ENCODE results near the gene CASKIN1. TPM values are rescaled to one million over a fixed set of nuclear protein-coding genes. Genes with fewer than 3 reads are reported as not detected.
A peak's percentile ranks its signal among the peaks of the same experiment; 100 is the strongest.
"Not testable (repeated sequence)": the region's sequence is repeated elsewhere in the genome, so short reads cannot be mapped to it uniquely, and the experiment has no call there.

Gene CASKIN1
- total RNA-seq, 1 donor, result not detected

DNA sequence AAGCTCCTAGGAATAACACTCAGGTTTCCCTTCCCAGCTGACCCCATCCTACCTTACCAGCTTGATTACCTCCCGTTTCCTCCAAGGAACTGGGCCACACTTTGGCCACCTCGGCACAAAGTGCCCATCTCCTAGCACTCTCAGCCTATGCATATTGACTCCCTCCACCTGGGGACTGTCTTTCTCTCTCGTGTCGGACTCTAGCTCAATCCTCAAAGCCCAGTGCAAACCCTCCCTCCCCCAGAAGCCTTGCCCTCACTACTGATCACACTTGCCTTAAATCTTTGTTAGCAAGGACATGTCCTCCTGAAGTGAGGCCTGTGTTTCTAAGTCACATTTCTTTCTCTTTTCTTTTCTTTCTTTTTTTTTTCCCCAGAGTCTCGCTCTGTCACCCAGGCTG, 50.6 kb downstream of the CASKIN1 start:
- H3K9me3 ChIP-seq (ENCODE audit: low read depth, low read length), result no peaks in the 10 kb centered on the region
- peaks cover 30% of the 10 kb centered on the region for H3K4me1 ChIP-seq (ENCODE audit: insufficient read depth, low read length)
- peaks cover 6% of the 10 kb centered on the region for H3K27me3 ChIP-seq (ENCODE audit: insufficient read depth, low read length)
- H3K4me3 ChIP-seq (ENCODE audit: low read length), result no peak overlapping the region

DNA sequence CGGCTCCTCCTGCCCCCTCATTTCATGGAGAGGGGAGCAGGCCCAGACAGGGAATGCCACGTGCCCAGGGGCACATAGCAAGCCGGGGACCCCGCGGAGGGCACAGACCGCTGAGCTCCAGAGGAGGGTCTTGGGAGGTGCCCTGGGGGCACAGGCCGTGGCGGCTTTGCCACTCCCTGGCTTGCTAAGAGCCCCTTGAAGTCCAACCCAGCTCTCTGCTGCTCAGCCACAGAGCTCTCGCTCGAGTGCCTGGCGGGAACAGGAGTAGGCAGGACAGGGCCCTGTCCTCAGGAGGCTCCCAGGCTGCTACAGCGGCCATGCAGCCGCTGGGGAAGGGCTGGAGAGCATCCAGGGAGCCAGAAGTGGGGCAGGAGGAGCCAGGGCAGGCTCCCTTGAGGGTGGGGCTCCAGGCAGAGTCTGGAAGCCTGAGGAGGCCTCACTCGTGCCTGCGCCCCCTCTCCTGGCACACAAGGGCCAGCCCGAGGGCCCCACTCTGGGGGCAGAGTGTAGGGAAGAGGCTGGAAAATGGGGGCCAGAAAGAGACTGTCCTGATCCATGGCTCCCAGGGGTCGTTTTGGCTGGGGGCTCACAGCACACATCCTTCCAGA, 52.4 kb downstream of the CASKIN1 start:
- H3K4me3 ChIP-seq (ENCODE audit: low read length), result no peak overlapping the region
- peaks cover 16% of the 10 kb centered on the region for H3K4me1 ChIP-seq (ENCODE audit: insufficient read depth, low read length)
- peaks cover under 1% of the 10 kb centered on the region for H3K27me3 ChIP-seq (ENCODE audit: insufficient read depth, low read length)
- H3K9me3 ChIP-seq (ENCODE audit: low read depth, low read length), result no peaks in the 10 kb centered on the region

GRCh38 chr16:2142942-2143877, 53.2 kb downstream of the CASKIN1 start:
- Histone ChIP-seq H3K4me3 (ENCODE audit: low read length) (no peak overlapping the region), H3K4me1 (ENCODE audit: insufficient read depth, low read length) (peaks cover 11% of the 10 kb centered on the region), H3K9me3 (ENCODE audit: low read depth, low read length) (no peaks in the 10 kb centered on the region), H3K27me3 (ENCODE audit: insufficient read depth, low read length) (no peaks in the 10 kb centered on the region)

- not testable (repeated sequence) for H3K27me3 ChIP-seq (ENCODE audit: insufficient read depth, low read length); H3K4me1 ChIP-seq (ENCODE audit: insufficient read depth, low read length); H3K9me3 ChIP-seq (ENCODE audit: low read depth, low read length)
- peak within 1 kb of the TSS; percentile 26 for H3K4me3 ChIP-seq (ENCODE audit: low read length)
Measured at GRCh38 chr16:2135770-2136490, 60.5 kb downstream of the CASKIN1 start, which contains the start of gene PKD1. Gene PKD1 (minus strand): TSS chr16:2135898. CDS start chr16:2135689, 209 bp downstream.

GRCh38 chr16:2135071-2135470, 61.3 kb downstream of the CASKIN1 start:
- H3K9me3 ChIP-seq (ENCODE audit: low read depth, low read length); H3K4me1 ChIP-seq (ENCODE audit: insufficient read depth, low read length); H3K27me3 ChIP-seq (ENCODE audit: insufficient read depth, low read length): not testable (repeated sequence)
- H3K4me3 ChIP-seq (ENCODE audit: low read length), result peak overlapping the region; percentile 16

GRCh38 chr16:2133797-2134196, 62.6 kb downstream of the CASKIN1 start:
- not testable (repeated sequence) for H3K4me3 ChIP-seq (ENCODE audit: low read length); H3K4me1 ChIP-seq (ENCODE audit: insufficient read depth, low read length); H3K27me3 ChIP-seq (ENCODE audit: insufficient read depth, low read length); H3K9me3 ChIP-seq (ENCODE audit: low read depth, low read length)

DNA sequence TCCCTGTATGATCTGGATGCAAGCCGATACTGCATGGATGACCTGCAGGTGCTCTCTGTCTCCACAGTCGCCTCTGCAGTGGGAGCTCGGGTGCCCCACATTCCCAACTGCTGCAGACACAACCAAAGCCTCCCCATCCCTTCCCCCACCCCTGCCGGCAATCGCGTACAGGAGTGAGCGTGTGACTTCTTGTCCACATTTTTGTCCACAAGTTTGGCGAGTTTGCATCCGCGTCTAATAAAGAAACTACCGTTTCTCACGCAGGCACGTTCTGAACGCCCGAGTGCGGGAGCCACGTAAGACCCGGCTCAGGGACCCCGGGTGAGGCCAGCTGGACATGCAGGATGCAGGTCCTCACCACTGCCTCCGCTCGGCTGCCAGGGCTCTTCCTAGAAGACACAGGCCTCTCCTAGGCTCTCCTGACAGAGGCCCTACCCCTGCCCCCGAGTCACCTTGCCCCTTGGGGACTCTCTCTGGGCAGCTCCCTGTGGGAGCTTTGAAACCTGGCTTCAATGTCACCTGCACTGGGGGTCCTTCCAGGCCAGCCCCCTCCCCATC, 66.4 kb downstream of the CASKIN1 start:
- H3K4me3 ChIP-seq (ENCODE audit: low read length); H3K9me3 ChIP-seq (ENCODE audit: low read depth, low read length); H3K27me3 ChIP-seq (ENCODE audit: insufficient read depth, low read length): not testable (repeated sequence)
- peaks cover 12% of the 10 kb centered on the region for H3K4me1 ChIP-seq (ENCODE audit: insufficient read depth, low read length)

GRCh38 chr16:2129251-2129650, 67.2 kb downstream of the CASKIN1 start:
- H3K4me3 ChIP-seq (ENCODE audit: low read length); H3K27me3 ChIP-seq (ENCODE audit: insufficient read depth, low read length); H3K9me3 ChIP-seq (ENCODE audit: low read depth, low read length): not testable (repeated sequence)
- H3K4me1 ChIP-seq (ENCODE audit: insufficient read depth, low read length), result peaks cover 14% of the 10 kb centered on the region

DNA sequence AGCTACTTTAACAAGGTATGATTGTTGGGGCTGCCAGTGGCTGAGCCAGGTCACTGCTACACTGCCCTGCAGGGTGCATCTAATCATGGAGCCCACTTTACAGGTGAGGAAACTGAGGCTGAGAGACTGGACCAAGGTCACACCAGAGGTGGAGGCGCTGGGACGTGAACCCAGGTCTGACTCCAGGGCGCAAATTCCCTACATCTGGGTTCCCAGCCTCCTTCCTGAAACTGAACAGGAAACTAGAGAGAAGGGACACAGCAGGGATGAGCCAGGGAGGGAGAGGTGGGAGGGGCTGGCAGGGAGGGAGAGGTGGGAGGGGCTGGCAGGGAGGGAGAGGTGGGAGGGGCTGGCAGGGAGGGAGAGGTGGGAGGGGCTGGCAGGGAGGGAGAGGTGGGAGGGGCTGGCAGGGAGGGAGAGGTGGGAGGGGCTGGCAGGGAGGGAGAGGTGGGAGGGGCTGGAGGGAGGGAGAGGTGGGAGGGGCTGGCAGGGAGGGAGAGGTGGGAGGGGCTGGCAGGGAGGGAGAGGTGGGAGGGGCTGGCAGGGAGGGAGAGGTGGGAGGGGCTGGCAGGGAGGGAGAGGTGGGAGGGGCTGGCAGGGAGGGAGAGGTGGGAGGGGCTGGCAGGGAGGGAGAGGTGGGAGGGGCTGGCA, 68.7 kb downstream of the CASKIN1 start:
- H3K27me3 ChIP-seq (ENCODE audit: insufficient read depth, low read length); H3K9me3 ChIP-seq (ENCODE audit: low read depth, low read length); H3K4me3 ChIP-seq (ENCODE audit: low read length): not testable (repeated sequence)
- peaks cover 14% of the 10 kb centered on the region for H3K4me1 ChIP-seq (ENCODE audit: insufficient read depth, low read length)

Other genes with a start within 250 kb of the CASKIN1 start
- gene RPL3L, start 241.9 kb downstream of the CASKIN1 start, total RNA-seq, result not detected
- gene NDUFB10, start 237.1 kb downstream of the CASKIN1 start, total RNA-seq, result 57.1 TPM
- gene RPS2, start 231.8 kb downstream of the CASKIN1 start, total RNA-seq, result 2,256 TPM
- not detected for gene RNF151, start 229.7 kb downstream of the CASKIN1 start, total RNA-seq
- gene TBL3, start 224.6 kb downstream of the CASKIN1 start, total RNA-seq, result 6.4 TPM
- gene NOXO1, start 215.1 kb downstream of the CASKIN1 start, total RNA-seq, result not detected
- 9.0 TPM for gene GFER, start 212.4 kb downstream of the CASKIN1 start, total RNA-seq
- gene SYNGR3, start 206.6 kb downstream of the CASKIN1 start, total RNA-seq, result 2.9 TPM
- 18.6 TPM for gene ZNF598, start 186.8 kb downstream of the CASKIN1 start, total RNA-seq
- gene NPW, start 176.8 kb downstream of the CASKIN1 start, total RNA-seq, result not detected
- gene NHERF2, start 169.7 kb downstream of the CASKIN1 start, total RNA-seq, result 0.84 TPM
- gene NTHL1, start 148.8 kb downstream of the CASKIN1 start, total RNA-seq, result 3.1 TPM
- gene TSC2, start 148.6 kb downstream of the CASKIN1 start, total RNA-seq, result 28.3 TPM
- 49.6 TPM for gene PKD1, start 60.7 kb downstream of the CASKIN1 start, total RNA-seq
- not detected for gene RAB26, start 48.0 kb downstream of the CASKIN1 start, total RNA-seq
- gene TRAF7, start 40.8 kb downstream of the CASKIN1 start, total RNA-seq, result 17.9 TPM
- gene MLST8, start 8.8 kb upstream of the CASKIN1 start, total RNA-seq, result 11.0 TPM
- gene BRICD5, start 14.3 kb upstream of the CASKIN1 start, total RNA-seq, result 0.84 TPM
- 9.8 TPM for gene PGP, start 18.2 kb upstream of the CASKIN1 start, total RNA-seq
- gene E4F1, start 27.0 kb upstream of the CASKIN1 start, total RNA-seq, result 14.0 TPM
- gene DNASE1L2, start 39.8 kb upstream of the CASKIN1 start, total RNA-seq, result 0.21 TPM
- 10.5 TPM for gene ECI1, start 55.0 kb upstream of the CASKIN1 start, total RNA-seq
- 156 TPM for gene RNPS1, start 71.5 kb upstream of the CASKIN1 start, total RNA-seq
- 1.9 TPM for gene ABCA3, start 144.1 kb upstream of the CASKIN1 start, total RNA-seq
- 1.2 TPM for gene CCNF, start 232.8 kb upstream of the CASKIN1 start, total RNA-seq

All from mononuclear cell (primary cell).